GM18861 (cell line): Measurements from ENCODE around the gene BRIX1.
"Not testable (repeated sequence)": the region's sequence is repeated elsewhere in the genome, so short reads cannot be mapped to it uniquely, and the experiment has no call there.

Experiments used
- ATAC-seq: cut with Tn5 transposase; IDR thresholded peaks from one replicate; pipeline ENCODE4 v1.9.1; 2021; ENCODE audit not compliant: unreplicated experiment

Gene BRIX1

GRCh38 chr5:34957857-34958690, 42.6 kb downstream of the BRIX1 start:
- peak; percentile 58 for ATAC-seq

- peak; percentile 77 for ATAC-seq
These were observed 43.8 kb downstream of the BRIX1 start for GRCh38 chr5:34959323-34959722.

GRCh38 chr5:34967540-34967939, 52.0 kb downstream of the BRIX1 start:
- no peak for ATAC-seq

GRCh38 chr5:34968258-34968657, 52.7 kb downstream of the BRIX1 start:
- no peak for ATAC-seq

- no peak for ATAC-seq
These were observed 55.0 kb downstream of the BRIX1 start for GRCh38 chr5:34970552-34970951.

GRCh38 chr5:34971655-34972054, 56.1 kb downstream of the BRIX1 start:
- ATAC-seq, result not testable (repeated sequence)
